Suppressor macrophage treated with lipopolysaccharide for 4 hours (primary cell): ENCODE measurements around the gene MPPED1.

Experiments
- DNase-seq: peaks from one replicate; pipeline ENCODE4 v3.0.0-alpha.2; 2020

Gene MPPED1

DNA sequence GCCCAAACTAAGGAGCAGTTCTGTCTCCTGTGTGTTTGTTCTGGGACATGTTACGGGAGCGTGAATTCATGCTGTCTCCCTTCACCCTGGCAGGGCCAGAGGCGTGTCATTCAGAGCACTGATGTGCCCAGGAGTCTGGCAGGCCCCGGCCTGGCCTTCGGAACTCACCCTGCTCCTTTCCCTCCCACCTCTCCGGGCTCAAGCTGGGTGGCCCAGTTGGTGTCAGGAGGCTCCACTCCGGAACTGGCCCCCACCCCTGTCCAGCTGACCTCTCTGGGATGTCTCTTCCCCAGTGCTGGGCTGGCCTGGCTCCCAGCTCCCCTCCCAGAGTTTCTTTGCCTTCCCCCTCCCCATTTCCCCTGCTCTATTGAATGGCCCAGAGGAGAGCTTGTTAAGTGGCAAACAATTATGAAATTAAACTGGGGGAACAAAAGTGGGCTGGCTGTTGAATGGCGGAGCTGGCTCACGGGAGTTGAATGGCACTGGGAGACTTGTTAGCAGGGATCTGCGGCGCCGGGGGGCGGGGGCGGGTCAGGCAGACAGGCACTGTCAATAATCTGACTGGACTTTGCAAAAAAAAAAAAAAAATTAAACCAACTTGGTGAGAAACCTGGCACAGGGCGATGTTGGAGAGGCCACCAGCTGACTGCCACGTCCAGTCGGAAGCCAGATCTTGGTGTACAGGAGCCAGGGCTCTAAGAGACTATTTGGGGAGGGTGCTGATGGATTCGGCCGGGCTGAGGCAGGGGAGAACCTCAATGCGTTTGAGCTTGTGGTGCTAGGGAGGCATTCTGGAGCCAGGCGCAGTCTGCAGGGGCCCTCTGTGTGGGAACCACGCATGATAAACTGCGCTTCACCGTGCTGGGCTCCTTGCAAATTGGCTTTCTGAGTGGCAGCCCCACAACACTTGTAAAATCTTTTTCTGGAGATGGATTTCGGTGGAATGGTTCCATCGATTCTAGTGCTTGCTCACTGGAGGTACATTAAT is 1.3 kb downstream of the MPPED1 start:
- DNase-seq, result no peak

DNA sequence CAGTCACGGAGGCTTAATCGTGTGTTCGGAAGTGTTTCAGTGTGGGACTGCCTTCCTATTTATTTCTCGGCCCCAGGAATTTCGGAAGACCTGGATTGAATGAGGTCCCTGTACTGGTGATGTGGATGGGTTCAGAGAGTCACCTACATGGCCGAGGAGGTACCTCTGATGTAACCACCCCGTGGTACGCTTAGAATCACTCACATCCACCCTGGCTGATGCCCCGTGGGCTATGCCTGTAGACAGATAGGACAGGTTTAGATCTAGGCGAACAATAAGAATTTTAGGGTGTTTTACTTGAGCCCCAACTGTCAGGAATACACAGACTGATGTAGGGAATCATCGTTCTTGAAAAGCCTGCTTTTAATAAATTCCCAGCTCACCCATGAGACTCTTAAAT is 2.0 kb downstream of the MPPED1 start:
- no peak for DNase-seq

DNA sequence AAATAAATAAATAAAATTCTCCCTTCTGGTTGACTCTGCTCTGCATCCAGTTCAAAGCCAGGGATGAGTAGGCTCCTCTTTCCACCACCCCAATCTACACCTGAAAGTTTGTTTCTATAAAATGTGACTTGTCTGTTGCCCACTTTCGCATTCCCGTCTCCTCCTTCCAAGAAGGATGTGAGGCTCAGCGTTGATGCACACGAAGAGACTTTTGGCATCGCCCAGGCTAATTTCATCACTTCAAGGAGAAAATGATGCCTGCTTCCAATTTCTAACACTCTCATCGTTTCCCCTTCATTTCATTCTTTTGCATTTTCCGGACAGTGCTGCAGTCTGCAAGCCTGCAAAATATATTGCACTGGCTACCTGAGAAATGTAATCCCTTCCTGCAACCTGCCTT is 3.9 kb downstream of the MPPED1 start:
- DNase-seq, result no peak

DNA sequence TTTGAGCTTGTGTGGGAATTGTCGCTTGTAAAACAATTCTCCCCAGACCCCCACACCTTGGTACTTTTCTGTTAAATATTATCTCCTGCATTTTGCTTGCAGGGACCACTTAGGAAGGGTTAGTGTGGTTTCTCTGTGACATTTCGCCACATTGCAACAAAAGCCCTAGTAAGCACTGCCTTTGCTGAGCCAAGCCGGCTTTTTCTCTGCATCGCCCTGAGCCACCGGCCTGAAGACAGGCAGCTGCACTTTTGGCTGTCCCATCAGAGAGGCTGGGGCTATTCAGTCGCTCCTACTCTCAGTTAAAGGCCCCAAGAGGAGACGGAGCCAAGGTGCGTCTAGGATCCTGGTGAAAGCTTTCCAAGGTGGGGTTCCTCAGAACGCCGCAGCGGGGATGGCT is 5.7 kb downstream of the MPPED1 start:
- no peak for DNase-seq

DNA sequence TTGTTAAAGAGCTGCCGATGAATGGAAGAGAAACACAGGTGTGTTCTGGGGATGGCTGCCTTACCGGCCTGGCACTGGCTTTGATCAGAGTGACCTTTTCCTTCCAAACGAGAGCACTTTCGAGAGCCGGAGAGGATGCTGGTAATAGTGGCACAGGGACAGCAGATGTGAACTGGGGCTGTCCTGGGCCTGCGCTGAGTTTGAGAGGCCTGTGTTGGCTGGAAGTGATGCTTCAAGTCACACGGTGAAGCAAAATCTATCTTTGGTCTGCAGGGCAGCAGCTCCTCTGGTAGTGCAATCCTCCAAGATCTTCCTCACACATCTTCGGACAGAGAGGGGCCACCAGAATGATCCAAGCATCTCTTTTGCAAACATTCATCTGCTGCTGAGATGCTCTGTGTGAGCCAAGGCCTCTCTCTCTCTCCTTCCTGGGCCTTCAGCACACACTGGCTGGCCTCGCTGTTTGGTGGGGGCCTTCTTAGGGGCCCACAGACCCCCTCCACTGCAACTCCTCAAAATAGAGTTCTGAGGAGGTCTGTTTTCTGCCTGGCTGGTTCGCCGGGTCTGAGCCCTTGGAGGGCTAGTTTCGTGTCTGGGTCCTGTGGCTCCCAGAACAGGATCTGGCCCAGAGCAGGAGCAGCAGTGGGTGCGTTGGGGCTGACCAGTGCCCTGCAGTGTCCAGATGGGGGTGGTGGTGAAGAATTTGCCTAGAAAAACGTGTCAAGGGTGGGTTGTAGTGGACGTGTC is 6.4 kb downstream of the MPPED1 start:
- DNase-seq, result no peak

DNA sequence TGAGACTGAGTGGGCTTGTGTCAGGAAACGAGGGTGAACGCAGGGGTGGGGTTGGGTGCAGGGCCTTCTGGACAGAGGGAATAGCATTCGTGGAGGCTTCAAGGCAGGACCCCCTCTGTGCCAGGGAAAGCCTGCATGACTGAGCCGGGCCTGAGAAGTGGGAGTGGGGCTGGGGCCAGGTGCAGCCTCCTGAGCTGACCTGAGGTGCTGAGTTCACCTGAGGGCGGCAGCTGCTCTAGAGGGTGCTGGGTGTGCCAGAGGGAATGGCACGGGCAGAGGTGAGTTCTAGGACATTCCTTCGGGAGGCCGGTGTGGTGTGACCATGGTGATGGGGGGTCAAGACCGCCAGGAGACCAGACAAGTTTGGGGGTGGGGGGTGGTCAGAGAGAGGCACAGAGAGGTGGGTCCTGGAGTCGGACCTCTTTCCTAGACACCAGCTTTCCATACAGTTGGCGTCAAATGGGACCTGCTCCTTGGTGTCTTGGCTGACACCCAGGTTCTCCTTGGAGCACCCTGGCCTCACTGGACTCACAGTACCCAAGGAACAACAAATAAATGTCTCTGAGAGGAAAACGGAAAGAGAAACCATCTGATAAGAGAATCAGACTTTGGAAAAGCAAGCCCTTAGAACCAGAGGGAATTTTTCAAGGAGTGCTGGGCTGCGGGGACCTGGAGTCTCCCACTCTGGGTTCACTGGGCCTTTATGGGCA is 7.7 kb downstream of the MPPED1 start:
- DNase-seq, result no peak

DNA sequence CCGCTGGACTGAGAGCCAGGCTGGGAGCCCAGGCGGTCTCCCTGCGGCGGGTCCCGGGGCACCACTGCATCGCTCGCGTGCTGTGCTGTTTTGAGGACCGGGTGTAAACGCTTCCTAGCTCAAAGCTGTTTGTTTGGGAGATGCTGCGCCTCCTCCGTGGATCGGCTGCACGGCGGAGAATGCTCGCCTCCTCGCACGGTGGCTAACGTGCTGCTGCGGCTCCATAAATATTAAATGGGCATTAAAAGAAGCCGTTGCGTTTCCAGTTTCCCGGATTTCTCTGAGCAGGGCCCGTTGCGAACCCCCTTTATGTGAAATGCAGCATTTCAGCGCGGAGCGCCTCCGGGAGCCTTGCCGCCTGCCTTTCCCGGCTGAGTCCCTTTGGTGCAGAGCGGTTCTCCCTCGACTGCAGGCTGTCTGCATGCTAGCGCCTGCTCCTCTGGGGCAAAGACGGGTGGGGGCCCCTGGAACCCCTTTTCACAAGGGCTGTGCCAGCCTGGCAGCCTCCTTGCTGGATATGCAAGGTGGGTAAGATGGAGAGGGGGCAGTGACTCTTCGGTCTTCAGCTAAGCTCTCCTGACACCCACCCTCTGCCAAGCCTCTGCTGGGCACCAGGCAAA is 9.3 kb downstream of the MPPED1 start:
- DNase-seq, result no peak

DNA sequence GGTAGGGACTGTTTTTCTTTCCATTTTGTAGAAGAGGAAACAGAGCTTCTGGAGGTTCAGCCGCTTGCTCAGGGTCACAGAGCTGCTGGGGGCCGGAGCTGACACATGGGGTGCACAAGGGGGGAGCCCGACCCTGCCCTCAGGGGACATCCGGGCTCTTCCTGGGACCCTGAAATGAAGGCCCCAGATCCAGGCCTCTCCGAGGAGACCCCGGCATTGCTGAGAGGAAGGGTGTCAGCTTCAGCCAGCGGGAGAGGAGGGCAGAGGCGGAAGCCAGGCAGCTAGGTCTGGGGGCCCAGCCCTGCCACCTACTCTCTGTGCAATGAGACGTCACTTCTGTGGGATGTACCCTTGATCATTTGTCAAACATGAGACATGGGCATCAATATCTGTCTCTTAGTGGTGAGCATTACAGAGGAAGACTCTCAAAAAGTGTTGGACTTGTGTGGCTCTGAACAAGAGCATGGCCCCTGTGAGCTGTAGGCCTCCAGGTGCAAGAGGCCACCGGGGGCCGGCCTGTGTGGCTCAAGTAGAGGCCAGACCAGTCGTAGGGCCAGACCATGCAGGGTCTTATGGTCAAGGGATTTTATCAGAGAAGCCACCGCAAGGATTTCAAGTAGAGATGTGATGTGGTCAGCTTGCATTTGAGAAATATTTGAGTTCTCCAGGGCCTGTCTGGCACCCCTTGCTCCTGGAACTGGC is 10.3 kb downstream of the MPPED1 start:
- DNase-seq, result no peak

DNA sequence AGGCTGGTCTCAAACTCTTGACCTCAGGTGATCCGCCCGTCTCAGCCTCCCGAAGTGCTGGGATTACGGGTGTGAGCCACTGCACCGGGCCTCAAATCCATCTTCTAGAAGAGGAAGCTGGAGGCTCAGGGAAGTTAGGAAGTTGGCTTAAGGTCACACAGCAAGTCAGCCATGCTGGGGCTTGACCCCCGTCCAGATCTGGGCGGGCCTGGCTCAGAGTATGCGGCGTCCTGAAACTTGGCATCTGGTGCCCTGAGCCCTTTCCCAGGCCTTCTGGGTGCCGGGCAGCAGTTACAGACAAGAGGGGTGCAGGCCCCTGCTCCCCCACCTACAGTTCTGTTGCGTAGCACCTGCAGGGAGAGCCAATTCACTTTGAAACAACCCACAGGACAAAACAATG is 11.2 kb downstream of the MPPED1 start:
- DNase-seq, result no peak

DNA sequence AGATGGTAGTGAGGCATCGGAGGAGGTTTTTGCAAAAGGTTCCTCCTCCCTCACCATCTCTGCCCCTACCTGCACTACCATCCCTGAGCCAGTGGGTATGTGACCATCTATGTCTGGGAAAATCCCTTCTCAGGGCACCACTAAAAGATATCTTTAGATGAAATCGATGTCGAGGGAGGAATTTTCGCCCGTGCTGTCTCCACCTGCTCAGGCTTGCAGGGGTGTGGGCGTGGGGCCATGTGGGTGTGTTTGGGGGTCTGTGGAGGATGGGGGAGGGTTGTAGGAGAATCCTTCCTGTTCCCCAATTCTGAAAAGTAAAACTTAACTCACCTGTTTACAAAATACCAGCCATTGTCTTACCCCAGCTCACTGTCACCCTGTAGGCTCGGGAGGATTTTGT is 12.4 kb downstream of the MPPED1 start:
- DNase-seq, result no peak

DNA sequence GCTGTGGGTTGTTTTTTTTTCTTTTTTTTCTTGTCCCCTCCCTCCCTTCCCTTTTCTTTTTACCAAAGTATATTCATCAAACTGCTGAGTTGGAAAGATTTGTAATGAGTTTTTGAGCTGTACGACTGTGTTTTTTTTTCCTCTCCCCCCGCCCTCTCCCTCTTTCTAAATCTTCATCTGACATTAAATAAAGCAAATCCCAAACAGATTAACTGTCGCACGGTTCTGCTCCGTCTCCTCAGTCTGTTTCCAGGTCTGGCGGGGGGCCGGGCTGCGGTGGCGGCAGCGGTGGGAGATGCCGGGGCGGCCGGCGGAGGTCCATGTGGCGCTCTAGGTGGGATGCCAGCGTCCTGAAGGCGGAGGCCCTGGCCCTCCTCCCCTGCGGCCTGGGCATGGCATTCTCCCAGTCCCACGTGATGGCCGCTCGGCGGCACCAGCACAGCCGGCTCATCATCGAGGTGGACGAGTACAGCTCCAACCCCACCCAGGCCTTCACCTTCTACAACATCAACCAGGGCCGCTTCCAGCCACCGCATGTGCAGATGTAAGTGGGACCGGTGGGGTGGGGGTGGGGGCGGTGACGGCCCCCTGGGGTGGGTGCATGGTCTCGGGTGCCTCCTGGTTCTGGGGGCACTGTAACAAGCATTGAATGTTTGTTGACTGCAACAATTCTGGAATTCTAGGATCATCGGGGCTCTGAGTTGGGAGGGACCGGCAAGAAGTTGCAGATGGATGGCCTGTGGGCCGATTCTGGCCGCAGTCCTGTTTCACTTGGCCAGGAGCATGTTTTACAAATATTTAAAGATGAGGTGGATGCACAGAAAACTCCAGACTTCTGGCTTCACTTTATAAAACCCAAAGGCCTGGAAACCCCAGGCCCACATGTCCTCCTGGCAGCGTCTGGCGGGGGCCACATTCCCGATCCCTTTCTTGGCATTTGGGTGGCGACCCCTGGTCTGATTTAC is 13.1 kb downstream of the MPPED1 start:
- DNase-seq, result no peak

DNA sequence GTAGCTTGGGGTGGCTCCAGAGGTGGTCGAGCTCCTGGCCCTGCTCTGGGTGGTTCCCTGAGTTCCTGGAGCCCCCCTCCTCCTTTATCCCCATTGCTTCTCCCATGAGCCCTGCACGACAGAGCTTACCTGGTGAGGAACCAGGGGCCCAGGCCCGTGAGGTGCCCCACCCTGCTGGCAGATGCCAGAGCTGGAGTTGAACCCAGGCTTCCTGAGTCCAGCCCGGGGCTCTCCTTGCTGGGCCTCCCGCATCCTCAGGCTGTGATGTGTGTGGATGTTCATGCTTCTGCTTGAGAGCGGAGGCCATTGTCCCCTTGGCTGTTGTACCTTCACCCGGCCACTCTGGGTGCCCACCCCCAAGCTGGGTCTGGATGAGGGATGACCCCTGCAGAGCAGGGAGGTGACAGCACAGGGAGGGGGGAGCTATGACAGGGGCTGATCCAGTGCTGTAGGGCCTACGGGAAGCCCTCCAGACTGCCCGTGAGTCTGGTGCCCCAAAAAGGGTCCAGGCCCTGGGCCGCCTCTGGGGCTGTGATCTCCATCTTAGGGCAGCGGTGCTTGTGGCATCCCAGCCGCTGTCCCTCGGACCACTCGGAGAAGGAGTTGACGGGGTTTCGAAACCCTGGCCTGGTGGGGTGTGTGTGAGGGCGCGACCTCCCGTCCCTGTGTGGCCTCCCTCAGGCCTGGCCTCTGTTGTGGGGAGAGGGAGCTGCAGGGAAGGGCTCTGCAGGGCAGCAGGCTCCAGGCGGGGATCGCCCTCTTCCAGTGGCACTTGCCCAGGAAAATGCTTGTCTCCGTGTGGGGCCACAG is 14.4 kb downstream of the MPPED1 start:
- DNase-seq, result no peak

DNA sequence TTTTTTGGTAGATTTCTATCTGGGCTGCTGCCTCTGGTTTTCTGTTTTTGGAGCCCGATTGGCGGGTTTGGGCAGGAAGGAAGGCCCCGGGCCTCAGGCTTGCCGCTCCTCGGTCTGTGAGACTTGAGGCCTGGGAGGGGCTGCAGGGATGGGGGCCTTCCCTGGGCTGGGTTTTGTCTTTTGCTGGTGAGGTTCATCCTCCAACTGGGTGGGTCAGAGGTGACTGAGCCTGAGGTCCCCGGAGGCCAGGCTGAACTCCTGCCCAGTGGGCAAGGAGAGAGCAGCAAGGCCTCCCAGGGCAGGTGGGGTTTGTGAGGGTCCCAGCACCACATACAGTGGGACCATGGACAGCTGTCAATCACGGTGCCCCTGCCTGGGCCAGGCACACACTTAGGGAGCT is 15.0 kb downstream of the MPPED1 start:
- no peak for DNase-seq

DNA sequence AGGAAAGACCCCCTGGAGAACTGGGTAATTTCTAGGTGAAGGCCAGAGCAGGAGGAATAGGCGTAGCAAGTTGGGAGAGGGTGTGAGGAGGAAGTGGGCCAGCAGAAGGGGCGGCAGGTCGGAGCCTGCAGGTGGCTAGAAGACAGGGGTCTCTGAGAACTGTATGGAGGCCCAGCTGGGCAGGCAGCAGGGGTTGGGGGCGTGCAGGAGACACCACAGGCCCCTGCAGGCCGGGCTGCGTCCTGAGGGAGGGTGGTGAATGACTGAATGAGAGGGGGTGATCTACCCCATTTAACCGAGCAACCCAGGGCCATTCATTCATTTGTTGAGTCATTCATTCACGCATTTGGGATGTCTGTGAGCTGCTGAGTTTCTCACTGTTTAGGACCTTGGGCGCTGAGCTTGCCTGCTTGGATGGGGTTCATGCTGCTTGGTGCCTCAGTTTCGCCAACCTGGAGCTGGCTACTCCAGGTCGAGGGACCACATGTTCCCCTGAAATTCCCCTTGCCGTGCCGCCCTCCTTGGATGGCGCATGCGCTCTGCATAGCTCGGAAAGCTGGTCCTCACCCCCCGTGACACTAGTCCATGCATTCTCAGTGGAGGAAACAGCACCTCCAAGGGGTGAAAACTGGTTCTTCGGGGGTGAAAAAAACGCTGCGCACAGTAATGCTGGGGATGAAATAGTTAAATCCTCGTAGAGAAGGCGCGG is 15.6 kb downstream of the MPPED1 start:
- DNase-seq, result no peak

DNA sequence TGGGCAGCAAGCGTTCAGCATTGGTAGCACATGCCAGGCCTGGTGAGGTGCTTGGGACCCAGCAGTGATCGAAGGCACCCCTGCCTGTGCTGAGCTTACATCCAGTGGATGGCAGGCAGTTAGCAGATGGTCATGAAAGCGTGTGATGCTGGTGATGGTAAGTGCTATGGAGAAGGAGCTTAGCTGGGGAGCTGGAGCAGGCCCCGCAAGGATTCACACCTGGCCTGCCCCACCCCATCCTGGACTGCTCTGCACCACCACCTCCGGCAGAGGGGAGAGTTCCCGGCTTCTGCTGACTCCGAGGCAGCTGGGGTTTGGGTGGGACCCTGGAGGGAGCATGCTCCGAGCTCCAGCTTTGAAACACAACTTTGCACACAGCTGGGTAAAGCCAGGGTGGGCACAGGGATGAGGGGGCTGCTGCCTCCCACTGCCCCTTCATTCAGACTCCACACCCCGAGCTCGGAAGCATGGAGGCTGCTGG is 16.2 kb downstream of the MPPED1 start:
- DNase-seq, result no peak

DNA sequence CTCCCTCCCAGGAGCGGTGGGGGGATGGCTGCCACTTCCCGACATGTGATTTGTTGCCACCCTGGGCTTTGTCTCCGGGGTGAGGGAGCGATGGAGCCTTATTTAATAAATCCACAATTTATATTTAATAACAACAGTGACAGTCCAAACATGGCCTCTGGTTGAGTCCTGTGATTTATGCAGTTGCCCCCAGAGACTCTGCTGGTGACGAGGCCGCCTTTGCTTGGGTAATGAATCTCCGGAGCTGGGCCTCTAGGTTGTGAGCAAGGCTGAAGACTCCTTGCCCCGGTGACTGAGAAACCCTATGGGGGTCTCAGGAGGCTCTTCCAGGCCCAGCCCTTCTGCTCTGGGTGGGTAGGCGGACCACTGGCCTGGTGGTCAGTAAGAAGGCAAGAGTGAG is 16.7 kb downstream of the MPPED1 start:
- DNase-seq, result no peak

DNA sequence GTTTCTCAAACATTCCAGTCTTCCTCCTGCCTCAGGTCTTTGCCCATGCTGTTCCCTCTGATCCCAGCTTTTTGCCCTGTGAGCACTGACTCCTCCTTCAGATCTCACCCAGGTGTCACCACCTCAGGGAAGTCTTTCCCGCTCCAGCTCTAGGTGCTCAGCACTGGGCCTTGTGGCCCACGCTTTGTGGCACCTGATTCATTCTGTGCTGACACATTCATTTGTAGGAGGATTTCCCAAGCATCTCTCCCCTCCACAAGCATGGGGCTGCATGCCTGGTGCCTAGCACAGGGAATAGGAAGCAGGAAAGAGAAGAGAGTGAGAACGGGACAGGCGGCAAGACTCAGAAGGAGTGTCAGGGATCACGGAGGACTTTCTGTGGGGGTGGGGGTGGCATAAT is 17.6 kb downstream of the MPPED1 start:
- no peak for DNase-seq

DNA sequence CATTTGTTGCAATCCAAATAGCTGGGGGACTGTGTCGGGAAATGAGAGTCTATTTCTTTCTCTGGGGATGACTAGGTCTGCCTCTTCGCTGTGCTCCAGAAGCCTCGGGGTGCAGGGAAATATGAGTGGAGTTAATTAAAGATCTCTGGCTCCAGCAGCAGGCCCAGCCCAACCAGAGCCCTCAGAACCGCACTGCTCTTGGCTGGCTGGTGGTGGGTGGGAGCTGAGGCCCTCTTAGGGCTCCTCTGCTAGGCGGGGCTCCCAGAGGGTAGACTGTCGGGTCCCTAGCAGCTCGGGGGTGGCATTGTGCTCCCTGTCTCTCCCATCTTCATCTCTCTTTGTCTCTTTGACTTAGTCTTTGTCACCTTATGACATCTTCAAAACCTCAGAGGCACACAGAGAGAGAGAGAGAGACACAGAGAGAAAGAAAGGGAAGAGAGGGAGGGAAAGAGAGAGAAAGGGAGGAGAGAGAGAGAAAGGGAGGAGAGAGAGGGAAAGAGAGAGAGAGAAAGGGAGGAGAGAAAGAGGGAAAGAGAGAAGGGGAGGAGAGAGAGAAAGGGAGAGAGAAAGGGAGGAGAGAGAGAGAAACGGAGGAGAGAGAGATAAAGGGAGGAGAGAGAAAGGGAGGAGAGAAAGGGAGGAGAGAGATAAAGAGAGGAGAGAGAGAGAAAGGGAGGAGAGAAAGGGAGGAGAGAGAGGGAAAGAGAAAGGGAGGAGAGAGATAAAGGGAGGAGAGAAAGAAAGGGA is 20.2 kb downstream of the MPPED1 start:
- DNase-seq, result no peak
